Mammary epithelial cell (primary cell): ENCODE results near the gene SMG9.

Experiments used
- CTCF ChIP-seq, 2 donors: IDR thresholded peaks in 1 of 2; conservative IDR thresholded peaks in 1 of 2; 2 replicates each; pipeline ENCODE4 v1.5.1; 2011 to 2012; ENCODE audit warnings: inconsistent platforms in 2 of 2, low read length in 2 of 2, mild to moderate bottlenecking in 2 of 2, control low read depth in 1 of 2, low read depth in 1 of 2; ENCODE audit not compliant: insufficient read depth in 1 of 2; ENCODE audit errors: extremely low read depth in 1 of 2
- EZH2 ChIP-seq: IDR thresholded peaks from 2 replicates; pipeline ENCODE4 v1.6.1; 2012; ENCODE audit warnings: low read length, inconsistent platforms, borderline replicate concordance

- no peak for TF ChIP-seq CTCF (conservative IDR thresholded peaks at IDR 0.05 in 1 of 2, IDR thresholded peaks at IDR 0.05 in 1 of 2; ENCODE audit: extremely low read depth in 1 of 2, insufficient read depth in 1 of 2, low read depth in 1 of 2, low read length in 2 of 2)
- TF ChIP-seq EZH2: no peak
Measured at GRCh38 chr19:43682824-43683661, 71.7 kb downstream of the SMG9 start.
